Left renal pelvis (tissue), 4 donors: ENCODE data around the gene SEMA6A. TPM values are rescaled to one million over a fixed set of nuclear protein-coding genes. Genes with fewer than 3 reads are reported as not detected.
"Not testable (repeated sequence)": the region's sequence is repeated elsewhere in the genome, so short reads cannot be mapped to it uniquely, and the experiment has no call there.

Experiments used
- DNase-seq, 4 donors: peaks; one replicate each; pipeline ENCODE4 v3.0.0-alpha.2; 2013; ENCODE audit warnings: low read depth in 4 of 4, low spot score in 3 of 4
- polyA plus RNA-seq, 4 donors: library from polyadenylated mRNA; unstranded; fragments of 120-200 nt; gene quantifications; one replicate each; pipeline ENCODE4 v1.2.1, GENCODE V29; 2013; ENCODE audit not compliant: insufficient read length in 4 of 4

The SEMA6A gene
- polyA plus RNA-seq, 4 donors: 49.5 to 59.0 (median 53.8) TPM

DNA sequence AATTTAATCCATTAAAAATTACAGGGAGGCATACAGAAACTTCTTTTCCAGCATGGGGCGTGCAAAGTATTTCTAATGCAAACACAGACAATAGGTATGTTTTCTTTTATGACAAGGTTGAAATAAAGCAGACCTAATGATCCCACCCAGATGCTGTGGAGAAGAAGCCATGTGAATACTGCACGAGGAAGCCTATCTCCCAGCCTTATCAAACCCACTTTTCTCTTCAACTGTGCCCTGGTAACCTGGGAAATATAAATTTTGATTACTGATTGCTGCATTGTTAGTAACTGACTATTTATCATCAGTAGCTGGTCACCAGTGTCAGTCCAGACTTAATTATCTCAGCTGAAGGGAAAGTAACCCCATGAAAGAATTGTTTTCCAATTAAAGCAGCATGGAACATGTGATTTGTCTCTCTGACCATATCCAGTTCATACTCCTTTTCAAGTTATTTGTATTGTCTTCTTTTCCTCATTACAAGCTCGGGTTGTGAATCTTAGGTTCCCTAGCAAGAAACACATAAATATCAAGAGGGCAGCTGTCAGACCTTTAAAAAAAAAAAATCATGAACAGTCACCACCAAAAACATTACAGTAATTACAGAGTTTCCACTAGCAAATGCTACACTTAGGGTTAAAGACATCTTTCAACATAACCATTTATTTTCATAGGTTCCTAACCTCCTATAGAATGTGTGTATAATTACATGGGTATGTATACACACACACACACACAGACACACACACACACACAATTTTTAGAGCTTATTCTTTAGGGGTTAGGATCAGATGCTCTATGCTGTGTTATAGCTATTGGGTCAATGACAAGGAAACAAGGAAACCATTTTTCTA is 50.3 kb downstream of the SEMA6A start:
- no peak for DNase-seq

DNA sequence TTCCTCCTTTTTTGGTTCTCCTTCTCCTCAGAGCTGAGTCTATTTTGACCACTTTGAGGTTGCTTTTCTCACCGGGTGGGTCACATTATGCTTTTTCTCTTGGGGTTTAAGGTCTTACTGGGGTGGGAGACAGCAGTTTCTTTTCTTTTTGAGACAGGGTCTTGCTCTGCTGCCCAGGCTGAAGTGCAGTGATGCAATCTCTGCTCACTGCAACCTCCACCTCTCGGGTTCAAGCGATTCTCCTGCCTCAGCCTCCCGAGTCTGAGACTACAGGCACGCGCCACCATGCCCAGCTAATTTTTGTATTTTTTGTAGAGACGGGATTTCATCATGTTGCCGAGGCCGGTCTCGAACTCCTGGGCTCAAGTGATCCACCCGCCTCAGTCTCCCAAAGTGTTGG is 51.4 kb downstream of the SEMA6A start:
- not testable (repeated sequence) for DNase-seq

- no peak for DNase-seq
Measured at GRCh38 chr5:116522356-116523136, 52.1 kb downstream of the SEMA6A start.

GRCh38 chr5:116521173-116521872 is 53.3 kb downstream of the SEMA6A start:
- no peak for DNase-seq

GRCh38 chr5:116520771-116521170 is 53.9 kb downstream of the SEMA6A start:
- DNase-seq: no peak

DNA sequence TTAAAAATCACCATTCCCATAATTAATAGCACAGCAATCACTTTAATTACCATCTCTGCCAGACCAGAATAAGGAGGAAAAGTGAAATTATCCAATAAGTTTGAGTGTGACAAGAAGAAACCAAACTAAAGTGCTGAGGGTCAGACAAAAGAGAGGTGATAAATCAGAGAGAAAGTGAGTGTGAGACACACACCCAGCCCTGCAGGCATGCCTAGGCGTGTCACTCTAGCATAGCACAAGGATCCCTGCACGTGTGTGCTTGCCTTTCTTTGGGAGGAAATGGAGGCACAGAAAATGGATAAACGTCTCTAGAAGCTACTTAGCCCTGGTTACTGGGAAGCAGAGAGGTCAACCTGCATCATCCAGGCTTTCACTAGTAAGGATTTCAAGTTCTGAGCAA is 56.2 kb downstream of the SEMA6A start:
- DNase-seq: no peak

GRCh38 chr5:116517488-116517887 is 57.1 kb downstream of the SEMA6A start:
- no peak for DNase-seq

- DNase-seq: no peak
Measured at GRCh38 chr5:116516021-116516420, 58.6 kb downstream of the SEMA6A start.

DNA sequence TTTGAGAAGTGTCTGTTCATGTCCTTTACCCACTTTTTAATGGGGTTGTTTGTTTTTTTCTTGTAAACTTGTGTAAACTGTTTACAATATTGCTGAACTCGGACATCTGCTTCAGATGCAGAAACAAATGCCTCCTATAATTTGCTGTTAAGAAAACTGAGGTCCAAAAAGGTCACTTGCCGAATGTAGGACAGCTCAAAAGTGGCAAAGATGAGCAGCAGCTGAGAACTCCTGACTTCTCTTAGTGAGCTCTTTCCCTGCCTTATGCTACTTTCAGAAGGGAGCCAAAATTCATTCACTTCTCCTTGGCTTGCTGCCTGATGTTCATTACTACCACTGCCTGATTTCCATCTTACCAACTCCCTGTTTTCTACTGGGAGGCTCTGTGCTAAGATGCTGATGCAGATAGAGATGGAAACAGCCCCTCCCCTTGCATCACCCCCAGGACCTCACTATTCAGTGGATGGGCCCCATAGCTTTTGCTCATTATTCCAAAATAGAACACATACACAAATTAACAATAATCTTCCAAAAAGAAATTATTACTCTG is 60.1 kb downstream of the SEMA6A start:
- DNase-seq: no peak

GRCh38 chr5:116510517-116510916 is 64.1 kb downstream of the SEMA6A start:
- no peak for DNase-seq

GRCh38 chr5:116509483-116510244 is 65.0 kb downstream of the SEMA6A start:
- DNase-seq: no peak

- no peak for DNase-seq
Measured at GRCh38 chr5:116508835-116509234, 65.8 kb downstream of the SEMA6A start.

- DNase-seq: no peak
Measured at GRCh38 chr5:116507941-116508655, 66.5 kb downstream of the SEMA6A start.

DNA sequence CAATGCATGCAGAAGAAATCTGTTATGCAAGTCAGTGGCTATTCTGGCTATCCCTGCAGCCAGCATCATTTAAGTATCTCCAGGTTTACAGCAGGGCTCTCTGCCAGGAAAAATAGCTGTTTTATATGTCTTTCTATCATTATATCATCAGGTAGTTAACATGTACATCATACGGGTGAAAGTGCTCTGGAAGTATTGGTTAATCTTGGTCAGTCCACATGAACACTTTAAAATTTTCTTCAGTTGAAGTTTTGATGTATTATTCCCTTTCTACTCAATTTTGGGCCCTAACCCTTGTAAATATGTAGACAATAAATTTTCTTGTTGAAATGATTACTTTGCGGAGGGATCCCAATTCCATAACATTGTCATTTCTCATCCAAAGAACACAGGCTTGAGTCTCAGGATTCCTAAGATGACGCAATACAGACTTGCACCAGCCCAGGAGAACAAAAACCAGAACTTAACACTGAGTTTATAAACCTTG is 67.5 kb downstream of the SEMA6A start:
- DNase-seq: no peak

DNA sequence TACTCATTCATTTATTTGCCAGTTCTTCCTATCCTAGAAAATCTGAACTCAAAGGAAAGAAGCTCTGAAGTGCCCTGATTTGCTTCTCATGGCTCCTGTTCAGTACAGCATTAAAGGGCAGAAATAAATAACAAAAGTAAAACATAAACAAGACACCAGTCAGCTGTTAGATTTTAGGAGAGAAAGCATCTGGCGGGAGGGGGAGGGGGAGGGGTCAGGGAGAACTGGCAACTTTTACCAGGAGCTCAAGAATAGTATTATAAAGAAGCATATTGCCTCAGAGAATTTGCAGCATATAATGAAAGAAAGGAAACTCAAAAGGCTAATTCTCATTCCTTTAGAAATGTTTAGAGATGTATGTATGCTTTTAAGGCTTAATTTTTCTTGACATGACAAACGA is 68.1 kb downstream of the SEMA6A start:
- no peak for DNase-seq

DNA sequence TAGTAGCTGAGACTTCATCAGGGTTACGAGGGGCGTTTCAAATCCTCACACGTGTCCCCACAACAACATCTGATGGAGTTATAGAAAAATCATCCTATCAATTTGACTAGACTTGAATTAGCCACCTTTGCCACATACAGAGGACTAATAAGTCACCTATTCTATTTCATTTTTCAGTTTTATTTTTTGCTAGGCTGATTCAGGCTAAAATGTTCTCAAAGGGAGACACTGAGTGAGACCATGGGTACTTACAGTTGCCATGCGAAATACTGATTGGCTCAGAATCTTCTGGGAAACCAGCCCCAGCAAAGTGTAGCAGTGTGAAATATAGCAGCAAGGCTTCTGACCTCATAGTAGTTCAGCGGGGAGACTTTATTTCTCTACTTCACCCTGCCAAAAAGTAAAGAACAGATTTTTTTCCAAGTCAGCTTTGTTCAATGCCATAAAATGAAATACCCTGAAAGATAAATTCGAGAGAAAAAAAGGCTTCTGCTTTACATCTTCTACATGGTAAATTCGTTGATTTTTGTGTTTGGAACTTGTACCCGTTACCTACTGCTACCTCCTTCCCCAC is 69.9 kb downstream of the SEMA6A start:
- no peak for DNase-seq

GRCh38 chr5:116502616-116503015 is 72.0 kb downstream of the SEMA6A start:
- DNase-seq: no peak

GRCh38 chr5:116502138-116502537 is 72.5 kb downstream of the SEMA6A start:
- DNase-seq: no peak

- no peak for DNase-seq
Measured at GRCh38 chr5:116498503-116499048, 76.0 kb downstream of the SEMA6A start.
